Peyer's patch (tissue), 4 donors: ENCODE results near the gene SLC25A25. TPM values are rescaled to one million over a fixed set of nuclear protein-coding genes. Genes with fewer than 3 reads are reported as not detected.

Experiments
- DNase-seq, 3 donors: peaks; one replicate each; pipeline ENCODE4 v3.0.0-alpha.2; 2017 to 2019
- H3K27ac ChIP-seq, 4 donors: fragments of 200-600 bp; sonication (generic); one replicate each; pipeline ENCODE4 v1.5.1; 2016 to 2019
- H3K27me3 ChIP-seq, 2 donors: fragments of 200-600 bp; sonication (generic); one replicate each; pipeline ENCODE4 v1.5.1; 2019
- H3K36me3 ChIP-seq, 3 donors: fragments of 200-600 bp; sonication (generic); one replicate each; pipeline ENCODE4 v1.5.1; 2016 to 2019
- H3K4me1 ChIP-seq, 4 donors: fragments of 200-600 bp; sonication (generic); one replicate each; pipeline ENCODE4 v1.5.1; 2016 to 2019
- H3K4me3 ChIP-seq, 4 donors: fragments of 200-600 bp; sonication (generic); 1 replicate in 3 of 4; 2 replicates in 1 of 4; pipeline ENCODE4 v1.5.1; 2016 to 2019; ENCODE audit warnings: mild to moderate bottlenecking in 1 of 4
- H3K9me3 ChIP-seq, 4 donors: fragments of 200-600 bp; sonication (generic); one replicate each; pipeline ENCODE4 v1.5.1; 2016 to 2019; ENCODE audit warnings: mild to moderate bottlenecking in 1 of 4
- POLR2A ChIP-seq, 2 donors: fragments of 450-650 bp; IDR thresholded peaks; one replicate each; pipeline ENCODE4 v1.5.1; 2017; ENCODE audit warnings: antibody characterized with exemption in 2 of 2, mild to moderate bottlenecking in 2 of 2, moderate library complexity in 2 of 2
- total RNA-seq, 4 donors: library from RNA; depleted of rRNA; stranded (reverse); fragments of >200 nt; gene quantifications; one replicate each; pipeline ENCODE4 v1.1.0, GENCODE V29; 2016
- TF ChIP-seq, protein P1 (sequence below), 6 experiments: fragments of 450-650 bp in 4 of 6; fragments of 200-600 bp in 2 of 6; sonication (generic) in 1 of 6; IDR thresholded peaks; one replicate each; pipeline ENCODE4 v1.5.1; 2017 to 2019; ENCODE audit warnings: antibody characterized with exemption in 6 of 6, mild to moderate bottlenecking in 3 of 6, moderate library complexity in 1 of 6

SLC25A25 gene
- total RNA-seq, 4 donors from 2014 or later, result 18.2 to 44.1 (median 28.2) TPM

DNA sequence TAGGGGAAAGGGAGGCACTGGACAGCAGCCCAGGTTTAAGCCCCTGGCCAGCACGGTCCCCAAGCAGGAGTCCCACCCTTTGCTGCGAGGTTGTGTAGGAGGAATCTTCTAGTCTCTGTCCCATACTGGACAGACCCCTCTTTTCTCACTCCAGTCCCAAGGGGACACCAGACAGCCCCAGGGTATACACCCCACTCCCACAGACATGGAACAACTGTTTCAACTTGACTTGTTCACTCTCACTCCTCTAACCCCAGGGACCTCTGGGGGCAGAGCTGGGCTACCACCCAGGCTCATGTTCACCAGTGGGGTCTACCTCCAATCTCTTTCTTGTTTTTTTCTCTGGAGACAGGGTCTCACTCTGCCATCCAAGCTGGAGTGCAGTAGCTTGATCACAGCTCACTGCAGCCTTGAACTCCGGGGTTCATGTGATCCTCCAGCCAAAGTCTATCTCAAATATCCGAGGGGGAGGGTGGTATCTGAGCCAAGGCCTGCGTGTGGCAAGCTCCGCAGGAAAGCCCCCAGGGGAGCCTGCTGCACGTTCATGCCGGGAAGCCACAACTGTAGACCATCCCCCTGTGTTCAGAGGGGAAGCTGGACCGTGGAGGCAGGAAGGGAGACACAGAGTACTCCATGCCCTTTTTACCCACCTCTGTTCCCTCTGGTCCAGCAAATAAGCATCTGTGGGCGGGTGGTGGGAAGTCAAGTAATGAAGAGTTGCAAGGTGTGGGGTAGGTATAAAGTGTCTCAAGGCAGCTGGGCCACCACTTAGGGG, 57.7 kb downstream of the SLC25A25 start:
- Histone ChIP-seq H3K9me3 (peaks cover 0 to 3% (median 0%) of the 10 kb centered on the region in 4 donors), H3K4me1 (peaks cover 4 to 30% (median 20%) of the 10 kb centered on the region in 4 donors), H3K27me3 (no peaks in the 10 kb centered on the region), H3K4me3 (peak overlapping the region in 3 of 4 donors; percentile 99), H3K27ac (peak overlapping the region in 2 of 4 donors; percentile 23 to 46), H3K36me3 (peaks cover 0 to 37% (median 0%) of the 10 kb centered on the region in 3 donors)
- DNase-seq, result peak in 2 of 3 donors; percentile 43 to 46
- TF ChIP-seq POLR2A (IDR thresholded peaks at IDR 0.05), result no peak
- TF ChIP-seq, protein P1, sequence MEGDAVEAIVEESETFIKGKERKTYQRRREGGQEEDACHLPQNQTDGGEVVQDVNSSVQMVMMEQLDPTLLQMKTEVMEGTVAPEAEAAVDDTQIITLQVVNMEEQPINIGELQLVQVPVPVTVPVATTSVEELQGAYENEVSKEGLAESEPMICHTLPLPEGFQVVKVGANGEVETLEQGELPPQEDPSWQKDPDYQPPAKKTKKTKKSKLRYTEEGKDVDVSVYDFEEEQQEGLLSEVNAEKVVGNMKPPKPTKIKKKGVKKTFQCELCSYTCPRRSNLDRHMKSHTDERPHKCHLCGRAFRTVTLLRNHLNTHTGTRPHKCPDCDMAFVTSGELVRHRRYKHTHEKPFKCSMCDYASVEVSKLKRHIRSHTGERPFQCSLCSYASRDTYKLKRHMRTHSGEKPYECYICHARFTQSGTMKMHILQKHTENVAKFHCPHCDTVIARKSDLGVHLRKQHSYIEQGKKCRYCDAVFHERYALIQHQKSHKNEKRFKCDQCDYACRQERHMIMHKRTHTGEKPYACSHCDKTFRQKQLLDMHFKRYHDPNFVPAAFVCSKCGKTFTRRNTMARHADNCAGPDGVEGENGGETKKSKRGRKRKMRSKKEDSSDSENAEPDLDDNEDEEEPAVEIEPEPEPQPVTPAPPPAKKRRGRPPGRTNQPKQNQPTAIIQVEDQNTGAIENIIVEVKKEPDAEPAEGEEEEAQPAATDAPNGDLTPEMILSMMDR (IDR thresholded peaks at IDR 0.05), result no peak

DNA sequence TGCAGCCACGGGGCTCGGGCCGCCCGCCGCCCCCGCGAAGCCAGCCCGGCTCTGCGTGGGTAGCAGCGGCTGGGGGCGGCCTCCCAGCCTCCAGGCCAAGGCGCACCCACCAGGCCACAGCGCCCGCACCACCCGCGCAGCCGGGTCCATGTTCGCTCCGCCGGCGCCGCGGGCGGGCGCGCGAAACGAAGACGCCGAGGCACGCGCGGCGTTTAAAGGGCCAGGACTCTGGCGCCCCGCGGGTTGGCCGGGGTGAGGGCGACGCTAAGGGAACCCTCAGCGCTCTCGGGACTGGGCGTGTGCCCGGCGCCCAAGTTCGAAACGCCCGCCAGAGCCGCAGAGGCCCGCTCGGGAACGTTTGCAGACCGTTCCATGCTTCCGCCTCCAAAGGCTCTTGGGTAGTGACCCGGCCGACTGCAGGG, 59.5 kb downstream of the SLC25A25 start, which contains the start of gene PTGES2:
Gene PTGES2, minus strand, starts transcription at position 162 of the 422 bp plus-strand sequence. Its CDS starts 12 bp downstream, at position 150.
- Histone ChIP-seq H3K36me3 (peaks cover 0 to 22% (median 0%) of the 10 kb centered on the region in 3 donors), H3K4me1 (peaks cover 4 to 30% (median 20%) of the 10 kb centered on the region in 4 donors), H3K27me3 (no peaks in the 10 kb centered on the region), H3K9me3 (peaks cover 0 to 3% (median 0%) of the 10 kb centered on the region in 4 donors), H3K4me3 (peak within 1 kb of the TSS; percentile 82 to 99 (median 99)), H3K27ac (peak within 1 kb of the TSS; percentile 91 to 99 (median 98))
- peak; percentile 74 to 89 (median 89) for DNase-seq
- TF ChIP-seq, protein P1 (IDR thresholded peaks at IDR 0.05), result no peak
- TF ChIP-seq POLR2A (IDR thresholded peaks at IDR 0.05), result peak in 1 of 2 donors; percentile 32

DNA sequence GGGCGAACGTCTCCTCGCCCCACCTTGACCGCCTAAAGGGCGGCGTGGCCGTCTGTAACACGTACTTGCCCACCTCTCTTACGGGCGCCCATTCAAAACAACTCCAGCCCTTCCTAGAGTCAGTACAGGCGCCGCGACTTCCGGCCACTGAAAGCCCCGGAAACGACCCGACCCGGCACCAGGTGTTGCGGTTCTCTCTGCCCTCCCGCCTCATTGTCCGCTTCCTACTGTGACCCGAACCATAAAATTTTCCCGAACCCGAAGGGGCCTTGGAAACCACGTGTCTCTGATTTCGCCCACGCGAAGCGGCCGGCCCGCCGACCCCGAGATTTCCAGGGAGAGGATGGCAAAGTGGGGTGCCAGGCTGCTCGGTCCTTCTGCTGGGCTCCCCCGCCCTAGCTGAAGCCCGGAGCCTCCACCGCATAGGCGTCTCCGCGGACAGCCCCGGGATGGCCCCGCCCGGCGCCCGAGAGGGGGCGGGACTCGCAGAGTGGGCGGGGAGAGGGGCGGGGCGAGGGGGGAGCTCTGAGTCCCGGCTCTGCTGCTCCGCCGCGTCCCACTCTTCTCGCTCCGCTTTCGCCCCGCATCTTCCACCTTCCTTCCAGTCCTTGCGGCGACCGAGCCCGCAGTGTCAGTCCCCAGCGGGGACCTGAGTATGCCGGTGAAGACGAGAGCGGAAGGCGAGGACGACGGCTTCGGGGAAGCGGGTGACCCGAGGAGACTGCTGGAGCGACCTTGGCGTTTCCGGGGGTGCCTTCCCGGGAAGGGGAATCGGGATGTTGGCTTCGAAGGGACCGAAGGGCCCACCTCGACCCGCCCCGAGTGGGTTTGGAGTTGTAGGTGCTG, 60.2 kb downstream of the SLC25A25 start:
- Histone ChIP-seq H3K9me3 (peaks cover 0 to 3% (median 0%) of the 10 kb centered on the region in 4 donors), H3K4me3 (peak overlapping the region; percentile 82 to 99 (median 99)), H3K36me3 (peaks cover 0 to 16% (median 0%) of the 10 kb centered on the region in 3 donors), H3K27me3 (no peaks in the 10 kb centered on the region), H3K4me1 (peaks cover 4 to 30% (median 20%) of the 10 kb centered on the region in 4 donors), H3K27ac (peak overlapping the region; percentile 91 to 99 (median 98))
- TF ChIP-seq, protein P1 (IDR thresholded peaks at IDR 0.05), result no peak
- peak; percentile 34 to 58 for TF ChIP-seq POLR2A (IDR thresholded peaks at IDR 0.05)
- peak; percentile 83 to 93 (median 91) for DNase-seq

DNA sequence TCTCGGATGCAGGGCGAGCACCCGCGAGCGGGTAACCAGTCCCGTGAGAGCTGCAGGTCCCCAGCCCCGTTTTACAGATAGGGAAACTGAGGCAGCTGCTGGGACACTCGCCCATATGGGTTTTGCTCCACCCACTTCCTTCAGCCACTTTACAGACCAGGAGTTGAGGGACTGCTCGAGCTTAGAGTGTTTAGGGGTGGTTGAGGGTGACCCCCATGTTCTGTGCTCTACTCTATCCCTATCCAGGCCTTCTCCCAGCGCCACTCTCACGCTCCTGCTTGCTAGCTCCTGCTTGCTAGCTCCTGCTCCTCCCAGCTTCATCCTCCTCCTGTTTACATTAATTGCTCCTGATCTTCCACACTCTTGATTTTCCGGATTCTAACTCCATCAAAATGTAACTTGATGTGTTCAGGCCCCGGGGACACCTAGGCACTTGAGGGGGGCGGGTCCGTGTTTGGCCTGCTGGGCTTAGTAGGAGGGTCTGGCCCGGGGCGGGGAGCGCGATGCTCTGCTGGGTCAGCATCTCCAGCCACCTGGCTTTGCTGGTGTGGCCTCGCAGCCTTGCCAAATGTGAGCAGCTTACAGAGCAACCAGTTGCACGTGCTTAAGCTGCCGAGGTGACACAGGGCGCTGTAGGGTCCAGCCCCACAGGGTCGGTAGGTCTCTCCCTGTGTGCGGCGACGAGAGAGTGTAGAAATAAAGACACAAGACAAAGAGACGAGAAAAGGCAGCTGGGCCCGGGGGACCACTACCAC, 61.0 kb downstream of the SLC25A25 start:
- H3K36me3 ChIP-seq, result peaks cover 0 to 8% (median 0%) of the 10 kb centered on the region in 3 donors
- no peaks in the 10 kb centered on the region for H3K27me3 ChIP-seq
- H3K9me3 ChIP-seq, result peaks cover 0 to 3% (median 0%) of the 10 kb centered on the region in 4 donors
- TF ChIP-seq, protein P1 (IDR thresholded peaks at IDR 0.05), result no peak
- TF ChIP-seq POLR2A (IDR thresholded peaks at IDR 0.05), result no peak
- peak overlapping the region; percentile 82 to 99 (median 99) for H3K4me3 ChIP-seq
- H3K27ac ChIP-seq, result peak overlapping the region; percentile 91 to 99 (median 98)
- peak in 2 of 3 donors; percentile 48 to 50 for DNase-seq
- peaks cover 4 to 30% (median 20%) of the 10 kb centered on the region in 4 donors for H3K4me1 ChIP-seq
